H1 (cell line): Measurements from ENCODE around the gene ARHGEF26.

Experiments used
- ATF2 ChIP-seq: IDR thresholded peaks from 2 replicates; pipeline ENCODE4 v1.6.1; 2012; ENCODE audit warnings: low read length, inconsistent platforms
- CHD7 ChIP-seq: fragments of 300-600 bp; sonication (generic); IDR thresholded peaks from 2 replicates; pipeline ENCODE4 v1.7.1; 2012; ENCODE audit warnings: low read length, moderate library complexity, mild to moderate bottlenecking, inconsistent platforms; ENCODE audit not compliant: insufficient replicate concordance
- CTCF ChIP-seq, 3 experiments: IDR thresholded peaks; 1 replicate in 2 of 3; 2 replicates in 1 of 3; pipeline versions ENCODE4 v1.5.1 to v1.6.1; 2011; ENCODE audit warnings: low read length in 3 of 3, mild to moderate bottlenecking in 3 of 3, inconsistent platforms in 2 of 3, low read depth in 1 of 3, moderate library complexity in 1 of 3; ENCODE audit not compliant: insufficient read depth in 1 of 3; ENCODE audit errors: control extremely low read depth in 1 of 3
- EZH2 ChIP-seq: fragments of 200-600 bp; sonication (generic); IDR thresholded peaks from 2 replicates; pipeline ENCODE4 v1.7.1; 2012; ENCODE audit warnings: low read depth, mild to moderate bottlenecking, moderate library complexity, low read length, inconsistent platforms; ENCODE audit not compliant: severe bottlenecking
- HDAC6 ChIP-seq: IDR thresholded peaks from one replicate; pipeline ENCODE4 v1.7.1; 2012; ENCODE audit warnings: low read depth, mild to moderate bottlenecking, inconsistent platforms, low read length, moderate library complexity
- POLR2A ChIP-seq, 2 experiments: IDR thresholded peaks; 1 replicate in 1 of 2; 2 replicates in 1 of 2; pipeline ENCODE4 v1.6.1; 2011; ENCODE audit warnings: low read depth in 2 of 2, low read length in 2 of 2, mild to moderate bottlenecking in 2 of 2; ENCODE audit errors: control extremely low read depth in 1 of 2
- POLR2AphosphoS5 ChIP-seq: IDR thresholded peaks from 2 replicates; pipeline ENCODE4 v1.6.1; 2011; ENCODE audit warnings: low read depth, low read length
- TAF1 ChIP-seq: IDR thresholded peaks from 2 replicates; pipeline ENCODE4 v1.6.1; 2011; ENCODE audit warnings: mild to moderate bottlenecking, low read depth, low read length
- USF2 ChIP-seq: IDR thresholded peaks from 2 replicates; pipeline ENCODE4 v1.6.1; 2011; ENCODE audit warnings: low read length, improper control_type of control experiment

DNA sequence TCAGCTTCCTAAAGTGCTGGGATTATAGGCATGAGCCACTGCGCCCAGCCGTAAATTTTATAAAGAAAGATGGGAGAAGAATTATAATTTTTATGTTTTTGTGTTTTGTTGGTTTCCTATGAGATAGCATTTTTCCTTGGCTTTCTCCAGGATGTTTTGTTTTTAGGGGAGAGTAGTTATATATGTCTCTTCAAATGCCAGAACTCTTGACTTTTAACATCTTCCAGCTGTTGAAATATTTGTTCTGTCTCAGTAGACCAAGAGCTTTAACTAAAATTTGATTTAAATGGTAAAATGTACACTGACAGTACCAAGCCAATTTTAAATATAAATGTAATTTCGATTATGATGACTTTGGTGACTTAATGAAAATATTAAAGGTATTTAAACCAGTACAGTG is 106.3 kb downstream of the ARHGEF26 start:
- TF ChIP-seq TAF1 (no peak), CTCF (IDR thresholded peaks at IDR 0.05; ENCODE audit: control extremely low read depth in 1 of 3, insufficient read depth in 1 of 3, low read depth in 1 of 3, low read length in 3 of 3) (no peak), ATF2 (no peak), USF2 (no peak), POLR2A (IDR thresholded peaks at IDR 0.05; ENCODE audit: control extremely low read depth in 1 of 2, low read depth in 2 of 2, low read length in 2 of 2) (no peak), CHD7 (no peak), POLR2AphosphoS5 (no peak), HDAC6 (no peak), EZH2 (no peak)
